GM12892 (cell line): ENCODE results near the gene ZNF860.

Experiments used
- DNase-seq: peaks from one replicate; pipeline ENCODE4 v3.0.0; 2011; ENCODE audit not compliant: insufficient read length
- FAIRE-seq: peaks from 2 replicates; lab custom pipeline; 2011; peaks lifted over from hg19 to GRCh38; lab: Jason Lieb, UNC
- POLR2A ChIP-seq: IDR thresholded peaks from 2 replicates; pipeline ENCODE4 v1.6.1; 2011; ENCODE audit warnings: low read depth, low read length, control low read depth
- POLR2AphosphoS5 ChIP-seq: IDR thresholded peaks from 2 replicates; pipeline ENCODE4 v1.6.1; 2011; ENCODE audit warnings: low read depth, low read length, control low read depth
- TAF1 ChIP-seq: IDR thresholded peaks from 2 replicates; pipeline ENCODE4 v1.6.1; 2011; ENCODE audit warnings: low read depth, mild to moderate bottlenecking, control low read depth, low read length, borderline replicate concordance

Gene ZNF860

DNA sequence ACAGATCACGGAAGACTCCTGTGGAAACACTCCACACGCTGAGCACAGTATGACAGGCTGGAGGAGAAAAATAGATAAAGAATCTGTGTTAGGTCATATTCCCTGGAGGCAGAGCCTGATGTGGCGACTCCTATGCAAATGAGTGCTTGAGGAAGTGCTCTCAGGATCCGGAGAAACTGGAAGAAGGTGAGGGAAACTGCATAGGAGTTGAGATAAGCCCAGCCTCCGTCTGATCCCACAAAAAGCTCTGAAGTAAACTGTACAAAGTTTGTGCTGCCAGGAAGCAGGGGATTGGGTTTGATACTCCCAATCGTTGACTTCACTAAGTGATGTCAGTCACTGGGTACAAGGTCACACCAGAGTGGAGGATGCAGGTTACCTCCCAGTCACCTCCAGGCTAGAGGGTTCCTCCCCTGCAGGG is 33.9 kb upstream of the ZNF860 start:
- TF ChIP-seq POLR2AphosphoS5 (no peak), TAF1 (no peak), POLR2A (no peak)
- DNase-seq (no peak), FAIRE-seq (no peak)

DNA sequence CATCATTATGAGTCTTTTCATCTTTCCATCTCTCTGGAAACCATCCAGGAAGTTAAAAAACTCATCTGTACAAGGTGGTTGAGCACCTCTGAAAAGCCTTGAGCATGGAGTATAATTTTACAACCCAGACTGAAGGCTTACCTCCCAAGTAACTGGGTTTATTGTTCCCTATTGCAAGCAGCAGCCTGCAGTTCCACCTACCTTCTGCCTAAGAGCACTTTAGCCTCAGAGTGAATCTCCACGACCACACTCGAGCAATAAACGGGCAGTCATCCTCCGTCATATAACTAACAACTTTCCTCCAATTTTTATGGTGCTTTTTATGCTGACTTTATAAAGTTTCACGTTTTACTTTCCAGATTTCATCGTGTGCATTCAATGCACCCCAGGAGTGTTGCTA is 33.3 kb upstream of the ZNF860 start:
- FAIRE-seq (no peak), DNase-seq (no peak)
- no peak for TF ChIP-seq POLR2AphosphoS5

DNA sequence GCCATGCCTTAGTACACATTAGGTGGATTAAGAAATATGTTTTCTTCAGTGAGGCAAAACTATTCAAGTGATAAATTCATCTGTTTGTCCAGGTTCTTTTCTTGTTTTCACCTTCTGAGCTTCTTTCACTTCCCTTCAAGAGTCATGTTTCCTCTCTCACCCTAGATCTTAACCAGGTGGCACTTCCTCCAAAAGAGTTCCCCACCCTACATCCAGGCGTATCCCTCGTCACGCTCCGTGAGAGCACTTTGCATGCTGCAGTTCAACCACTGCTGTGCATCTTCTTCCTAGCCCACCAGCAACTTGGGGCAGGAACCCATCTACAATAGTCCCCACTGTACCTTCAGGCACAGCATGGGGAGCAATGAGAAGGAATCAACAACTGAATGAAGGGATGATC is 29.3 kb upstream of the ZNF860 start:
- peak; percentile 69 for FAIRE-seq
- TF ChIP-seq POLR2A (no peak), POLR2AphosphoS5 (no peak), TAF1 (no peak)

GRCh38 chr3:31953091-31953490 is 28.5 kb upstream of the ZNF860 start:
- FAIRE-seq (no peak), DNase-seq (no peak)
- TF ChIP-seq POLR2A, result no peak
- no peak for TF ChIP-seq POLR2AphosphoS5
- no peak for TF ChIP-seq TAF1

More for the DNA sequence above, 29.3 kb upstream of the ZNF860 start:
- DNase-seq, result peak; percentile 35

DNA sequence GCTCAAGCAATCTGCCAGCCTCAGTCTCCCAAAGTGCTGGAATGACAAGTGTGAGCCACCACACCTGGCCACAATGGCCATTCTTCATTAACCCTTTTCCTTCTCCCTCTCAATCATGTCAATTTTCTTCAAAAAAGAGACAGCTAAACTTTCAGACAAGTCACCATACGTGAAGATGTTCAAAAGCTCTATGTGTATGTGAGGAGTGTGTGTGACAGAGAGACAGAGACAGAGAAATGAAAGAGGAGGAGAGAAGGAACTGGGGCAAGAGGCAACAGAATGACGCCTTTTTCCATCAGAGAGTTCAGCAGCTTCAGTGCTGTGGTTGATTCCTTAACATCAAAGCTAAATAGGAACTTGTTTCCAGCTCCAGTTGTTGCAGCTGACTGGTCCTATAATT is 27.9 kb upstream of the ZNF860 start:
- FAIRE-seq (no peak), DNase-seq (no peak)
- TF ChIP-seq POLR2A, result no peak
- no peak for TF ChIP-seq TAF1
- TF ChIP-seq POLR2AphosphoS5, result no peak

DNA sequence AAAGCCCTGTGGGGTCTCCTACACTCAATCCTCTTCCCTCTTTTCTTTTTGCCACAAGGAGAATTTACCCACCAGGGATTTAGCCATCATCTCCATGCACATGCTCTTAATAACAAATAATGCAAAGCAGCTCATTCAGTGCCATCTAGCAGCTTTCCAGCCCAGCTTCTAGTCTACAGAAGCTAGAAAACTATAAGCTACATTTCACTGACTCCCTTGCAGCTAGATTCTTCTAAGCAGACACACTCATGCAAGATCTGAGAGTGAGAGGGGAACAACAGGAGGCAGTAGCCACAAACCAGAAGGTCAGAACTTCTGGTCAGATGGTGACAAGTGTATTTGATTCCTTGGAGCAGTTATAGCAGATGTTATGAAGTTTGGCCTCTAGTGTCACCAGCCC is 26.0 kb upstream of the ZNF860 start:
- FAIRE-seq (no peak), DNase-seq (no peak)
- no peak for TF ChIP-seq TAF1
- no peak for TF ChIP-seq POLR2AphosphoS5
- no peak for TF ChIP-seq POLR2A

- DNase-seq (no peak), FAIRE-seq (no peak)
- TF ChIP-seq TAF1 (no peak), POLR2AphosphoS5 (no peak), POLR2A (no peak)
Measured at GRCh38 chr3:31957106-31957505, 24.4 kb upstream of the ZNF860 start.

GRCh38 chr3:31958701-31959152 is 22.8 kb upstream of the ZNF860 start:
- TF ChIP-seq POLR2A (no peak), TAF1 (no peak), POLR2AphosphoS5 (no peak)
- DNase-seq (no peak), FAIRE-seq (no peak)

GRCh38 chr3:31959251-31959650 is 22.3 kb upstream of the ZNF860 start:
- TF ChIP-seq TAF1 (no peak), POLR2A (no peak), POLR2AphosphoS5 (no peak)
- no peak for FAIRE-seq

GRCh38 chr3:31959951-31960792 is 21.4 kb upstream of the ZNF860 start:
- TF ChIP-seq POLR2AphosphoS5, result no peak
- TF ChIP-seq POLR2A, result no peak
- TF ChIP-seq TAF1, result no peak
- no peak for FAIRE-seq
- no peak for DNase-seq

More at GRCh38 chr3:31959251-31959650, 22.3 kb upstream of the ZNF860 start:
- no peak for DNase-seq

GRCh38 chr3:31960793-31961431 is 20.6 kb upstream of the ZNF860 start:
- TF ChIP-seq POLR2A (no peak), TAF1 (no peak), POLR2AphosphoS5 (no peak)
- FAIRE-seq, result peak; percentile 40
- no peak for DNase-seq
